ENCODE data around the gene TPO. TPM values are rescaled to one million over a fixed set of nuclear protein-coding genes. Genes with fewer than 3 reads are reported as not detected.

The TPO gene
- total RNA-seq, 4 donors from 2014 or later, result 0.70 to 46.2 (median 6.8) TPM

DNA sequence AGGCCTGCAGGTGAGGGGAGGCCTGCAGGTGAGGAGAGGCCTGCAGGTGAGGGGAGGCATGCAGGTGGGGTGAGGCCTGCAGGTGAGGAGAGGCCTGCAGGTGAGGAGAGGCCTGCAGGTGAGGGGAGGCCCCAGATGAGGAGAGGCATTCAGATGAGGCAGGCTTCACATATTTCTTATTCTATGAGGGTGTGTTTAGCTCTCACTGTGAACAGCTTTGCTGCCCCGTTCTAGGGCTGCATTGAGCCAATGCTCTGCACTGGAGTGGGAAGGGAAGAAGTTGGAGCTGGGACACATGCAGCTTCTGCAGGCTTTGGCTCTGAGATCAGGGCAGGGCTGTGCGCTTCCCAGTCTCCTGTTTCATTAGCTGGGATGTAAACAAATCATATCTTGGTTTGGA is 19.5 kb downstream of the TPO start:
- TF ChIP-seq, protein P1, sequence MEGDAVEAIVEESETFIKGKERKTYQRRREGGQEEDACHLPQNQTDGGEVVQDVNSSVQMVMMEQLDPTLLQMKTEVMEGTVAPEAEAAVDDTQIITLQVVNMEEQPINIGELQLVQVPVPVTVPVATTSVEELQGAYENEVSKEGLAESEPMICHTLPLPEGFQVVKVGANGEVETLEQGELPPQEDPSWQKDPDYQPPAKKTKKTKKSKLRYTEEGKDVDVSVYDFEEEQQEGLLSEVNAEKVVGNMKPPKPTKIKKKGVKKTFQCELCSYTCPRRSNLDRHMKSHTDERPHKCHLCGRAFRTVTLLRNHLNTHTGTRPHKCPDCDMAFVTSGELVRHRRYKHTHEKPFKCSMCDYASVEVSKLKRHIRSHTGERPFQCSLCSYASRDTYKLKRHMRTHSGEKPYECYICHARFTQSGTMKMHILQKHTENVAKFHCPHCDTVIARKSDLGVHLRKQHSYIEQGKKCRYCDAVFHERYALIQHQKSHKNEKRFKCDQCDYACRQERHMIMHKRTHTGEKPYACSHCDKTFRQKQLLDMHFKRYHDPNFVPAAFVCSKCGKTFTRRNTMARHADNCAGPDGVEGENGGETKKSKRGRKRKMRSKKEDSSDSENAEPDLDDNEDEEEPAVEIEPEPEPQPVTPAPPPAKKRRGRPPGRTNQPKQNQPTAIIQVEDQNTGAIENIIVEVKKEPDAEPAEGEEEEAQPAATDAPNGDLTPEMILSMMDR (IDR thresholded peaks at IDR 0.05), result no peak
- no peak for TF ChIP-seq POLR2A (IDR thresholded peaks at IDR 0.05)
- no peak for DNase-seq
- no peaks in the 10 kb centered on the region for H3K27me3 ChIP-seq
- H3K4me1 ChIP-seq, result no peaks in the 10 kb centered on the region
- H3K9me3 ChIP-seq, result no peaks in the 10 kb centered on the region
- H3K27ac ChIP-seq, result no peak overlapping the region
- H3K4me3 ChIP-seq, result no peak overlapping the region
- no peaks in the 10 kb centered on the region for H3K36me3 ChIP-seq

DNA sequence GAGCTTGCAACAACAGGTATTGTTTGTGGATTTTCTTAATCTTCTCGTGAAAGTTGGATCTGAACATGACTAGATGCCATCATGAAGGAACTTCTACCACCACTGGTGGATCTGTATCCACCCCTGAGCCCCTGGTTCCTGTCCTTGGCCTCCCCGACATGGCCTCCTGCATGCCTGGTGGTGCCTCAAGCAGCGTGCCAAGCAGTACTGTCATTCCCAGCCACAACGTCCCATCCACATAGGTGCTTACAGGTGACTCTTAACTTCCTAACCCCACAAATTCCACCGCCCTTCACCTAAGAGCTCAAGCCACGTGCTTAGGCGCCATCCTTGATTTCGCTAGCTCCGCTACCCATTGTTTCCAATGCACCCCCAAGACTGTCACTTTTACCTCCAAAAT is 23.1 kb downstream of the TPO start:
- DNase-seq, result no peak
- no peaks in the 10 kb centered on the region for H3K27me3 ChIP-seq
- no peaks in the 10 kb centered on the region for H3K4me1 ChIP-seq
- TF ChIP-seq, protein P1 (IDR thresholded peaks at IDR 0.05), result no peak
- no peak for TF ChIP-seq POLR2A (IDR thresholded peaks at IDR 0.05)
- H3K36me3 ChIP-seq, result no peaks in the 10 kb centered on the region
- no peak overlapping the region for H3K27ac ChIP-seq
- no peak overlapping the region for H3K4me3 ChIP-seq
- no peaks in the 10 kb centered on the region for H3K9me3 ChIP-seq

DNA sequence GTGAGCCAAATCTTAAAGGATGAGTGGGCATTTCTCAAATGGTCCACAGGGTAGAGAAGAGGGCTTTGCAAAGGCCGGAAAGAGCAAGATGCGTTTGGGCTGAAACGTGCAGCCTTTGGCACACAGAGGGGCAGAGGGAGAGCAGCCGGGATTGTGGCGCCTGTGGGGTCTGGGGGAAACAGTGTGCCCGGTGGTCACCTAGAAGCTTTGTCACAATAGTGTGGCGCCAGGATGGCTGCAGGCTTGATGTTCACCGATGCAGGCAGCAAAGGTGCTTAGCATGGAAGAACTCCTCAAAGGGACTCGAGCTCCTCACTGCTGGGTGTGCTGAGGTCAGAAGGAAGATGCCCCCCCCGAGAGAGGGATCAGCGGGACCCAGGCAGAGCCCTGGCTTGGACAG is 23.8 kb downstream of the TPO start:
- H3K9me3 ChIP-seq, result no peaks in the 10 kb centered on the region
- H3K4me3 ChIP-seq, result no peak overlapping the region
- DNase-seq, result no peak
- H3K27me3 ChIP-seq, result no peaks in the 10 kb centered on the region
- H3K36me3 ChIP-seq, result no peaks in the 10 kb centered on the region
- TF ChIP-seq, protein P1 (IDR thresholded peaks at IDR 0.05), result no peak
- no peak for TF ChIP-seq POLR2A (IDR thresholded peaks at IDR 0.05)
- H3K4me1 ChIP-seq, result no peaks in the 10 kb centered on the region
- H3K27ac ChIP-seq, result no peak overlapping the region

DNA sequence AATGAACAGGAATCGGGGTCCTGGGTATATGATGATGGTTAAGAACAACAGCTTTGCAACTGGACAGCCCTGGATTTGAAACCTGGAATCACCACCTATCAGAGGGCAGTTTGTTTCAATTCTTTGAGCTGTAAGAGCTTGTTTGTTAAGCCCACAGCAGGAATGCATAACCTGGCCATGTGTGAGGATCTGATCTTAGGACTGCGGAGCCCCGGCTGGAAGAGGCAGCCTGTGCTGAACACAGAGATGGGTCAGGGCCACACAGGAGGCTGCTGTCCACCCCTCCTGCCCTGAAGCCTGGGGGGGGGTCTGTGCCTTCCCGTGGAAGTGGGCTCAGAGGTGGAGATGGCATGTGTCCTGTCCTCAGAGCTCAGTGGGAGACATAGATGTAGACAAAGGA is 24.3 kb downstream of the TPO start:
- Histone ChIP-seq H3K36me3 (no peaks in the 10 kb centered on the region), H3K4me1 (no peaks in the 10 kb centered on the region), H3K27ac (no peak overlapping the region)

DNA sequence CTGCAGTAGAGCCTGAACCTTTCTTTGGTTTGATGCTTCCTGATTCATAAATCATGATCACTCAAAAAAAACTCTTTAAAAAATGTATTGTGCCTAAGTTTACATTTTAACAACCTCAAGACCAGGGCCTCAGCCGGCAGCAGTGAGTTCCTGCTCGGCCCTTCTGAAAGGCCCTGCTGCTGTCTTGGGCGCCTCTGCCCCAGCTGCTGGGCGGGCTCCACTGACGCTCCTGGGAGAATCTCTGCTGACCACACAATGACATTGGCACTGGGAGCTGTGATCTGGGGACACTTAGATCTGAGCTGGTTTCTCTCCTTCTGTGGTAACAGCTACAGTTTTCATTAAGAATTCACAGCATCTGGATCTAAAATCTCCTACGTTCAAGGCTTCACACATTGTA is 25.7 kb downstream of the TPO start:
- H3K27me3 ChIP-seq, result no peaks in the 10 kb centered on the region
- DNase-seq, result no peak
- H3K27ac ChIP-seq, result no peak overlapping the region
- no peaks in the 10 kb centered on the region for H3K9me3 ChIP-seq
- H3K4me1 ChIP-seq, result no peaks in the 10 kb centered on the region
- no peak overlapping the region for H3K4me3 ChIP-seq
- no peak for TF ChIP-seq POLR2A (IDR thresholded peaks at IDR 0.05)
- TF ChIP-seq, protein P1 (IDR thresholded peaks at IDR 0.05), result no peak
- no peaks in the 10 kb centered on the region for H3K36me3 ChIP-seq

More for the DNA sequence above, 24.3 kb downstream of the TPO start:
- TF ChIP-seq, protein P1 (IDR thresholded peaks at IDR 0.05), result no peak
- no peak for TF ChIP-seq POLR2A (IDR thresholded peaks at IDR 0.05)
- no peak overlapping the region for H3K4me3 ChIP-seq
- no peaks in the 10 kb centered on the region for H3K9me3 ChIP-seq
- DNase-seq, result no peak
- H3K27me3 ChIP-seq, result no peaks in the 10 kb centered on the region

DNA sequence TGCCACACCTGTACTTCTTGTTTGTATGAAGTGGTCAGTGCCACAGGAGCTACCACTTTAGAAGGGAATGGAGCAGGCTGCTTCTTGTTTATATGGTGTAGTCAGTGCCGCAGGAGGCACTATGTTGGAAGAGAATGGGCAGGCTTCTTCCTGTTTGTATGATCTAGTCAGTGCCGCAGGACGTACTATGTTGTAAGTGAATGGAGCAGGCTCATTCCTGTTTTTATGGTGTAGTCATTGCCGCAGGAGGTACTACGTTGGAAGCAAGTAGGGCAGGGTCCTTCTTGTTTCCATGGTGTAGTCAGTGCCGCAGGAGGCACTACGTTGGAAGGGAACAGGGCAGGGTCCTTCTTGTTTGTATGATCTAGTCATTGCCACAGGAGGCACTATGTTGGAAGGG is 27.3 kb downstream of the TPO start:
- TF ChIP-seq, protein P1 (IDR thresholded peaks at IDR 0.05), result no peak
- no peak for TF ChIP-seq POLR2A (IDR thresholded peaks at IDR 0.05)
- H3K27me3 ChIP-seq, result no peaks in the 10 kb centered on the region
- no peaks in the 10 kb centered on the region for H3K4me1 ChIP-seq
- H3K36me3 ChIP-seq, result no peaks in the 10 kb centered on the region
- H3K27ac ChIP-seq, result no peak overlapping the region
- no peak overlapping the region for H3K4me3 ChIP-seq
- H3K9me3 ChIP-seq, result no peaks in the 10 kb centered on the region
- DNase-seq, result no peak

Data from Peyer's patch (tissue), 4 donors.